Activated T-cell treated with anti-CD3 and anti-CD28 coated beads for 4 hours (primary cell): ENCODE results near the gene PPIL3.
"Not testable (repeated sequence)": the region's sequence is repeated elsewhere in the genome, so short reads cannot be mapped to it uniquely, and the experiment has no call there.

Source experiments
- DNase-seq: peaks from one replicate; pipeline ENCODE4 v3.0.0-alpha.2; 2020

The PPIL3 gene

GRCh38 chr2:200888704-200889625 lies at the start of gene PPIL3, which contains the start of gene NIF3L1:
PPIL3 (minus strand) TSS chr2:200889077; CDS start chr2:200887615, 1,462 bp downstream.
NIF3L1 (plus strand) TSS chr2:200889371; CDS start chr2:200891944, 2,573 bp downstream.
- peak; percentile 94 for DNase-seq

- no peak for DNase-seq
Observed at GRCh38 chr2:200930947-200931626, 42.2 kb upstream of the PPIL3 start.

GRCh38 chr2:200929334-200930249 lies 40.7 kb upstream of the PPIL3 start:
- no peak for DNase-seq

- DNase-seq: no peak
Observed at GRCh38 chr2:200922439-200922838, 33.6 kb upstream of the PPIL3 start.

- no peak for DNase-seq
Observed at GRCh38 chr2:200913654-200914053, 24.8 kb upstream of the PPIL3 start.

GRCh38 chr2:200909958-200910357 lies 21.1 kb upstream of the PPIL3 start:
- DNase-seq: no peak

- peak; percentile 23 for DNase-seq
Observed at GRCh38 chr2:200905618-200906296, 16.9 kb upstream of the PPIL3 start.

- peak; percentile 61 for DNase-seq
Observed at GRCh38 chr2:200901459-200902072, 12.7 kb upstream of the PPIL3 start.

- DNase-seq: no peak
Observed at GRCh38 chr2:200899482-200899881, 10.6 kb upstream of the PPIL3 start.

GRCh38 chr2:200881715-200882249 lies 7.1 kb downstream of the PPIL3 start:
- DNase-seq: not testable (repeated sequence)

GRCh38 chr2:200878289-200878880 lies 10.5 kb downstream of the PPIL3 start:
- DNase-seq: no peak

GRCh38 chr2:200877443-200877842 lies 11.4 kb downstream of the PPIL3 start:
- no peak for DNase-seq

GRCh38 chr2:200873560-200873959 lies 15.3 kb downstream of the PPIL3 start:
- no peak for DNase-seq

GRCh38 chr2:200871151-200871550 lies 17.7 kb downstream of the PPIL3 start:
- DNase-seq: no peak

GRCh38 chr2:200869014-200869413 lies 19.9 kb downstream of the PPIL3 start:
- DNase-seq: no peak

- DNase-seq: peak; percentile 95
Observed at GRCh38 chr2:200864176-200865034, 24.5 kb downstream of the PPIL3 start, which contains the start of gene CLK1. CLK1 (minus strand) TSS chr2:200864658; CDS start chr2:200861862, 2,796 bp downstream.

- no peak for DNase-seq
Observed at GRCh38 chr2:200863782-200864175, 25.1 kb downstream of the PPIL3 start.

- peak; percentile 46 for DNase-seq
Observed at GRCh38 chr2:200862532-200863000, 26.3 kb downstream of the PPIL3 start.

- DNase-seq: no peak
Observed at GRCh38 chr2:200861617-200862155, 27.2 kb downstream of the PPIL3 start.
